NCI-H187 treated with DMSO at 0.1 percent for 48 hours (cell line): ENCODE results near the gene ACYP1.
"Not testable (repeated sequence)": the region's sequence is repeated elsewhere in the genome, so short reads cannot be mapped to it uniquely, and the experiment has no call there.

Source experiments
- DNase-seq: peaks from one replicate; lab custom pipeline; 2025; lab: John Stamatoyannopoulos, UW

The ACYP1 gene

GRCh38 chr14:75068294-75069120, 4.7 kb upstream of the ACYP1 start:
- no peak for DNase-seq

- not testable (repeated sequence) for DNase-seq
These were observed 3.9 kb upstream of the ACYP1 start for GRCh38 chr14:75067765-75068164.

DNA sequence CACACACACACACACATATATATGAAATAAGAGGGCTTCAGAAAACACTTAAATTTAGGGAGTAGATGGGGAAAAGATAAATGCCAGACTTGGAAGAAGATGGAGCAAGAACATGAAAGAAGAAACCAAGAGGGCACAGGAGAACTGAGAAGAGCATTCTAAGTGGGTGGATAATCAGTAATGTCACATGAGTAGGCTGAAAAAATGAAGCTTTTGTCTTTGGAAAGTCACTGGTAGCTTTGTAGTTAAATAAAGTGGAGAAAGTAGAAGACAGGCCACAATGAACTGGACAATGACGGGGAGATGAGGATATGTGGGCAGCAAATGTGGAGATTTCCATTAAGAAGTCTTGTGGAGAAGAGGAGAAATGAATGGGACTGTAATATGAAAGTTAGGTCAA, 3.4 kb upstream of the ACYP1 start:
- DNase-seq, result no peak

- DNase-seq, result no peak
These were observed 2.9 kb upstream of the ACYP1 start for GRCh38 chr14:75066691-75067090.

DNA sequence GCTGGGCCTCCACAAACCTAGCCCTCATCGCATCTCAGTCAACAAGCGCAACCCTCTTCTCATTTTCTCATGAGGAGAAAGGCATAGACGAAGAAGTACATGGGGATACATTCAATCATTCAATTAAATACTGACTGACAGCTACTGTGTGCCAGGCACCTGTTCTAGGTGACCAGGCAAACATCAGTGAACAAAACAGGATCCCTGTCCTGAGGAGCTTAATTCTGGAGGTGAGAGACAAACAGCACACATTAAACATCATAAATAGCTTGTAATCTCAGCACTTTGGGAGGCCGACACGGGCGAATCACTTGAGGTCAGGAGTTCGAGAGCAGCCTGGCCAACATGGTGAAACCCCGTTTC, 362 bp upstream of the ACYP1 start:
- no peak for DNase-seq

GRCh38 chr14:75063013-75063412, 811 bp downstream of the ACYP1 start:
- no peak for DNase-seq

DNA sequence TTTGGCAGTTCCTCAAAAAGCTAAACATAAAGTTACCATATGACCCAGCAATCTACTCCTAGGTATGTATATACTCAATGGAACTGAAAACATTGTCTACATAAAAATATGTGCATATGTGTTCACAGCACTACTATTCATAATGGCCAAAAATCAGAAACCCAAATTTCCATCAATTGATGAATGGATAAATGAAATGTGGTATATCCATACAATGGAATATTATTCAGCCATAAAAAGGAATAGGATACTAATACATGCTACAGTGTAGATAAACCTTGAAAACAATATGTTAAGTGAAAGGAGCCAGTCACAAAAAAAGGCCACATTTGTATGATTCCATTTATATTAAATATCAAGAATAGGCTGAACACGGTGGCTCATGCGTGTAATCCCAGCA, 3.4 kb downstream of the ACYP1 start:
- no peak for DNase-seq

- no peak for DNase-seq
These were observed 4.2 kb downstream of the ACYP1 start for GRCh38 chr14:75059642-75060041.

GRCh38 chr14:75054421-75054820, 9.4 kb downstream of the ACYP1 start:
- DNase-seq, result no peak

GRCh38 chr14:75053396-75054291, 10.2 kb downstream of the ACYP1 start:
- DNase-seq, result no peak

- DNase-seq, result no peak
These were observed 12.3 kb downstream of the ACYP1 start for GRCh38 chr14:75051556-75051899.

DNA sequence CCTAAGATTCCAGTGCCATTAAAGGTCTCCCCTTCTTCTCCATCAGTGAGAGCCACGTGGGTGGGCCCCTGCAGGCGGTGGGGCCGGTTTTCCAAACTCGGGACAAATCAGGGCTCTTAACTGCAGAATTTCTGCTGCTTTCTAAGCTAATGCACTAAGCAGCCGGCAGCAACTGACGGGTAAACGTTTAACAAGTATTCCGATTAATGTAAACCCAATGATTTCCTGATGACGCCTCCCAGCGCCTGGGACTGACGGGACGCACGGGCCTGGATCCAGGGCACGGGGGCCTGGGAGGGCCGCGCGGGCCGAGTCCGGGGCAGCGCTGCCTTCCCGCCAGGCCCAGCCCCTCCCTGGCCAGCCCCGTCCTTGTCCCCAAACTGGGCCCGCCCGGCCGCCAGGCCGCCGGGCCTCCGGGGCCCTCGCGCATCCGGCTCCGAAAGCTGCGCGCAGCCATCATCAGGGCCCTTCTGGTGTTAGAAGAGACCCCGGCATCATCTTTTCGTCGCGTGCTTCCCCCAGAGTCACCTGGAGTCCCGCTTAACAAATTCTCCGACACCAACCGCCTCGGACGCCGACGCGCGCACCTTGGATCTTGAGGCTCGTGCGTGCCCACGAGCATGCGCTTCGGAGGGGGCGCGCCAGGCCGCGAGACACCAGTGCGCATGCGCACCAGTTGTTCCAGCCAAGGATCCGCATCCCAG, 12.8 kb downstream of the ACYP1 start, which contains the start of gene MLH3:
MLH3 (minus strand) TSS at position 616 of the 704 bp plus-strand sequence. CDS start 1,812 bp downstream, outside the sequence.
- DNase-seq, result peak; percentile 60

- DNase-seq, result no peak
These were observed 14.1 kb downstream of the ACYP1 start for GRCh38 chr14:75049731-75050201.

- DNase-seq, result no peak
These were observed 14.7 kb downstream of the ACYP1 start for GRCh38 chr14:75049136-75049535.

DNA sequence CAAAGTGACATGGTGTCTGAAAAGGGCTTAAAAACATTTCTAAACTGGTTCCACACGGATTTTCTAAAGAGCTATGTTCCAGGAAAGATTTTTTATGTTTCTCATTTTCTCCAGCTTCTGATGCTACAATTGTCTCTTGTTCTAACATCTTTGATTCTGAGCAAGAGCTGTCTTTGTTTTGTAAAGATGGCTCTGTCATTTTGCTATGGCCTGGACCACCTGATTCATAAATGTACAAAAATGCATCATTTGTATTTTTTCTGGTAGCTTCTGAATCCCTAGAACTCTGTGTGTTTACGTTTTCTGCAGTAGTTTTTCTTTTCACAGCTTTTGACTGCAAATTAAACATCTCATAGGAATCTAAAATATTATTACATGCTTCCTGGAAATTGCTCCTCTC, 15.7 kb downstream of the ACYP1 start:
- no peak for DNase-seq

- DNase-seq, result no peak
These were observed 16.3 kb downstream of the ACYP1 start for GRCh38 chr14:75047506-75047905.

DNA sequence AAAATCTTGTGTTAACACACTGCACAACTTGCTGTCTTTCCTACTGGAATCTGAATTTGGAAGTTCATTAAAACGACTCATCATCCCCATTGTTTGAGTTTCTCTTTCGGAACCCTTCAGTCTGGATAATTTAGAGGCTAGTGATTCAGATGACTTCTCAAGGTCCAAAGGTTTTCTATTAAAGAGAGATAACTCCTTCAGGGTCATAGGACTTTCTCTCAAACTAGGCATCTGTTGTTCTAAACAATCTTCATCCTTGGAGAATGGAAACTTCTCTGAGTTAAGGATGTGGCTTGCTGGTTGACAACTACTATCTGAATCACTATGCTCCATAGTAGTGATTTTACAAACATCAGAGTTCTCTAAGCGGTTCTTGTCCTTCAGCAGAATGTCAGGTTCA, 16.9 kb downstream of the ACYP1 start:
- DNase-seq, result no peak

DNA sequence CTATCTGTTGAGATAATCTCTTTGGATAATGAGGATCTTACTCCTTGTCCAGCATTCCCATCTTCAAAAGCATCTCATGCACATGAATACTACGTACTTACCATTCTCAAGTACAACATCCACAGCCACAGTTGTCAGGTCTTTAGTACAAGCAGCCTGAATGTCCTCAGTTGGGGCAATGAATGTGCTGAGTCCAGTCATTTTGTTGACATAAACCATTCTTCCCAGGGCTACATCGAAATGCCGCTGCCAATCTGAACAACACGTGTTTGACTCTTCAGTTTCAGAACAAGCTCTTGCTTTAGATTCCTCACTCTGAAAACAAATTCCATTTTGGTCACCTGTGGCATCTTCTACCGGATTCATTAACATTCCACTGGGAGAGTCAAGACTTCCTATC, 17.5 kb downstream of the ACYP1 start:
- DNase-seq, result no peak

GRCh38 chr14:75044752-75045151, 19.1 kb downstream of the ACYP1 start:
- DNase-seq, result no peak

DNA sequence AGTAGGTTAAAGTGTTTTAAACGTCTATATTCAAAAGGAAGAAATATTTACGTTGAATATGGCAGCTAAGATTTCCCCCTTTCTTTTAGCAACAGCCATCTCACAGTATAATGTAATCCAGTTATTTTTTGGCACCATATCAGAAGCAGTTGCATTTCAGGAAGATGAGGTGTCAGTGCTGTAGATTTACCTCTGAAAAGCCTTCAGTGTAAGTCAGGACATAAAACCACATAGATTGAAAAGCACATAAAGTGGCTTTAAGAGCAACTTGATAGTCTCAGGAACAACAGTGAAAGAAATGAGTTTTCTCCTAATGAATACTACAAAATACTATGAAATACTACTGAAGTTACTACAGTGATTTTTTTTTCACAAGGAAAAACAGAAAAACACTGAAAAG, 19.5 kb downstream of the ACYP1 start:
- no peak for DNase-seq

GRCh38 chr14:75042035-75042434, 21.8 kb downstream of the ACYP1 start:
- no peak for DNase-seq

- DNase-seq, result no peak
These were observed 22.2 kb downstream of the ACYP1 start for GRCh38 chr14:75041613-75042012.
